ENCODE measurements around the gene ORM1. TPM values are rescaled to one million over a fixed set of nuclear protein-coding genes. Genes with fewer than 3 reads are reported as not detected.

The ORM1 gene
- total RNA-seq, 1 donor from 2014 or later: not detected

DNA sequence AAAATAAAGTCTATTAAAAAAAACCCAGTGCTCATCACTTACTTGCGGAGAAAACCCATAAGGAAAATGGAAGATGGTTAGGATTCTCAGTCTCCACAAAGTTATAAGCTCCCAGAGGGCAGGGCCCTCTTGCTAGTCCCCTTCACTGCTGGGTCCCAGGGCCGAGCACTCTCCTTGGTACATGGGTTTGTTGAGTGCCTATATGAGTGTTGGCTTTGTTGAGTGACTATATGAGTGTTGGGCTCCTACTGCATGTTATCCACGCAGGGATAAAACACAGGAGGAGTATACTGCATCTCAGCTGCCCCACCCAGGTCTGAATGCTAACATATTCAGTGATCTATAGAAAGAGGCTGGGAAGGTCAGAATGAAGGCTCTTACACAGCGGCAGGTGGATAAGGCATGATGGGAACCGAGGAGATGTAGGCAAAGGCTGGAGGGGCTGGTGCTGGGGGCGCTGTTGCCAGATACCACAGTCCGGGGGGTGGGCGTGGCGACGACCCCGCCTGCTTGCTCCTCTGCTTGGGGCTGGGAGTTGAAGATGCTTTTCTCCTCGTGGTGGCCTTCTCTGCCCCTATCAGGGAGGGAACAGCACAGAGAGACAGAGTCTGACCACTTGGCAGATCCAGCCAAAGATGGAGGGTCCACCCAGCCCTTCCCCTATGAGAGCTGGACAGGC, 18.4 kb downstream of the ORM1 start:
- no peak for DNase-seq (ENCODE audit: extremely low read depth, low read depth, low spot score)

DNA sequence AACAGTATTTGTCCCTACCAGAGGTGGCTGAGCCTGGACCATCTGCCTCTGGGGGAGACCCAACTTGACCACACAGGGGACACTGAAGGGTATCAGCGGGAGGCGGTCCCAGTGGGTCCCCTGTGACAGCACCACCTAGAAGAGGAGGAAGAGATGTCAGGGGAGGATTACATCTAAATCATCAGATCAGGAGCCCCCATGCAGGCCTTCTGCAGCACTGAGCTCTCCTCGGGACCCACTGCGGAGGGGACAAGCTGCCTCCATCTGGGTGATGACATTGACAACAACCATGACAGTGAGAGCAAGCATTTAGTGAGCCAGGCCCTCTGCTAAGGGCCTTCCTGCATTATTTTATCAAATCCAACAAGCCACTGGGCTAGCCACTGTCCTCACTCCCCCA, 19.1 kb downstream of the ORM1 start:
- no peak for DNase-seq (ENCODE audit: extremely low read depth, low read depth, low spot score)

GRCh38 chr9:114342755-114343440, 20.0 kb downstream of the ORM1 start:
- no peak for DNase-seq (ENCODE audit: extremely low read depth, low read depth, low spot score)

GRCh38 chr9:114343471-114344187, 20.7 kb downstream of the ORM1 start:
- no peak for DNase-seq (ENCODE audit: extremely low read depth, low read depth, low spot score)

DNA sequence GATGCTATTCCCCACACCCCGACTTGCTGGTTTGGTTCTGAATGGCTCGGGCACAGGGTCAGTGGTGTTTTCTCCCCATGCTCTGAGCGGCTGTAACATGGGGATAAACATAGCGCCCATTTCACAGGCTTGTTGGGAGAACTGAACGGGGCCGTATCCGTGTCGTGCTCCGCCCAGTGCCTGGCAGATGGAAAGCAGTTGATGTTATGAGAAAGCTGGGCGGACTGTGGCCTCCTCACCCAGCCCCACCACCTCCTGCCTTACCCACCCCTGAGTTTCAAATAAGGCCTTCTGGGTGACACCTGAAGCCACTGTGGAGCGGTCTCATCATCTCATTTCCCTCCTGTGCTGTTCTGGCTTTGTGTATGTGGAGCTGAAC, 21.3 kb downstream of the ORM1 start:
- DNase-seq (ENCODE audit: extremely low read depth, low read depth, low spot score): no peak

GRCh38 chr9:114344692-114345091, 21.8 kb downstream of the ORM1 start:
- no peak for DNase-seq (ENCODE audit: extremely low read depth, low read depth, low spot score)

DNA sequence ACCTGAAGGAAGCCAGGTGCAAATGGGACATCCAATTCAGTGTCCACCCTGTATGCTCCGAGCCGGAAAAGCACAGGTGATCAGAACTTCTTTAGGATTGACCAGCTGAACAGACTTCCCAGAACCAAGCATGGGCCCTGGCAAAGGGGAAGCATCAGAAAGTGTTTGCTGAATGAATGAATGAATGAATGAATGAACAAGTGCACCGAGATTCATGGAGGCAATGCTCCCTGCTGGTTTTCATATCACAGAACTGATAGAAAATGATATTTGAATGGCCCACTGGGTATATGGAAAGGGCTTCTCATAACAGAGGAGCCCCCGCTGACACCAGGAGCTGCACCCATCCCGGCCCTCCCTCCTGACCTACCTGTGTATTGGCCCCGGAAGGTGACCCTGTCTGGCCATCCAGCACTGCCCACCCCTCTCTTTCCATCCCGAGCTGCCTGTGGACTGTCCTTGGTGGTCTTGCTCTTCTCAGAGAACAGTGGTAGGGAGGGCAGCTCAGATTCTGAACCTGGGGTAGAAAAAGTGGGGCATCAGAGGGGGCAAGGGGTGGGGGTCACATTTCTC, 22.7 kb downstream of the ORM1 start:
- DNase-seq (ENCODE audit: extremely low read depth, low read depth, low spot score): no peak

DNA sequence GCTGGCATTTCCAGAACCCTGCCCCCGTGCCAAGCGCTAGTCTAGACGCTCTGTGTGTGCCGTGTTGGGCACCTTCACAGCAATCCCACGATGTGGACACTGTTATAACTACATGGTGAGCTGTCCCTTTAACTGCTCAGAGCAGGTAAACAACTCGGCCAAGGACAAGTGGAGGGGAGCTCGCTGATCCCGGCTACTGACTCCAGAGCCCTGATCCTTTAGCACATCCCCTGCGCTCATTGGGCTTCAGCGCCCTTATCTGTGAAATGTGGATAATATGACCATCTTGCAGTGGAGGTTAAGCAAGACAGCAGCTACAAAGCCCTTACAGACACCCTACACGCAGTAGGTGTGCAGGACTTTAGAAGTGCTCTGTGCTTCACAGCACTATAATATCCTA, 23.2 kb downstream of the ORM1 start:
- no peak for DNase-seq (ENCODE audit: extremely low read depth, low read depth, low spot score)

DNA sequence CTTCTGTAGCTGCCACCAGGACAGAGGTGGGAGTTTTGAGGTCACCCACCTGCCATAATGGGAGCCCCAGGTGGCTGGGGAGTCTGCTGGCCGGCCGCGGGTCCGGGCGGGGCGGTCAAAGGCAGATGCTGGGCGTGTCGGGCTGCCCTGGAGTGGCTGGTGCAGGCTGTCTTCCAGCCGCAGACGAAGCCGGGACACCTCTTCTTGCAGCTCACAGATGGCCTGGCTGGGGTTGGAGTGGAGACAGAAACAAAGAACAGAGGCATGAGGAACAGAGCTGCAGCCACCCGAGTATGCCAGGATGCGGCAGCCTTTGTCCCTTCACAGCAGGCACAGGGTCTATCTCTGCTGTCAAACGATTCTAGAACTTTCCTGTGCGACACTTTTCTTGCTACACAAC, 24.8 kb downstream of the ORM1 start:
- DNase-seq (ENCODE audit: extremely low read depth, low read depth, low spot score): no peak

DNA sequence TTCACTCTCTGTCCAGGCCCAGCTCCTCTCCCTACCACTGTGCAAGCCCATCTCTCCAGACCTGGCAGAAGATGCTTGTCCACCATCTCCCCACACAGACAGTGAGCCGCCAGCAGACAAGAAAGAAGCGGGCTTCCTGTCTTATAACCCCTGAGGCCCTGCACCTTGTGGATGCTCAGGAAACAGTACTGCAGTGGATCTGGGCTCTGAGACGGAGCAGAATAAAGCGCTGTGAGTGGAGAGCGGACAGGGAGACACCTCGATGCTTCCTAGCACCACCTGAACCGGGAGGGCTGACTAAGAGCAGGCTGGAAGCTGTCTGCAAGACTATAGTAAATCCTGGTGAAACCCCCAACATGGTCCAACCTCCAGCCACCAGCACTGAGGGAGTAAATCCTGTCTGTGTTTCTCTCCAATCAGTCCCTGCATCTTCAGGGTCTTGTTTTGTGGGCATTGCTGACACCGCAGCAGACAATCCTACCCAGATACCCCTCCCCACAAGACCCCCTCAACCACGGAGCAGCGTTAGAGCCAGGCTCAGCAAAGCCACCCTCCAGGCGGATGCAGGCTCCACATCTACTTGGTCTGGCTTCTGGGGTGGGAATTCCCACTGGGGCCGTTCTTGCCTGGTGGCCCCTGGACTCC, 25.5 kb downstream of the ORM1 start:
- no peak for DNase-seq (ENCODE audit: extremely low read depth, low read depth, low spot score)

- DNase-seq (ENCODE audit: extremely low read depth, low read depth, low spot score): no peak
Measured at GRCh38 chr9:114348906-114349482, 26.1 kb downstream of the ORM1 start.

DNA sequence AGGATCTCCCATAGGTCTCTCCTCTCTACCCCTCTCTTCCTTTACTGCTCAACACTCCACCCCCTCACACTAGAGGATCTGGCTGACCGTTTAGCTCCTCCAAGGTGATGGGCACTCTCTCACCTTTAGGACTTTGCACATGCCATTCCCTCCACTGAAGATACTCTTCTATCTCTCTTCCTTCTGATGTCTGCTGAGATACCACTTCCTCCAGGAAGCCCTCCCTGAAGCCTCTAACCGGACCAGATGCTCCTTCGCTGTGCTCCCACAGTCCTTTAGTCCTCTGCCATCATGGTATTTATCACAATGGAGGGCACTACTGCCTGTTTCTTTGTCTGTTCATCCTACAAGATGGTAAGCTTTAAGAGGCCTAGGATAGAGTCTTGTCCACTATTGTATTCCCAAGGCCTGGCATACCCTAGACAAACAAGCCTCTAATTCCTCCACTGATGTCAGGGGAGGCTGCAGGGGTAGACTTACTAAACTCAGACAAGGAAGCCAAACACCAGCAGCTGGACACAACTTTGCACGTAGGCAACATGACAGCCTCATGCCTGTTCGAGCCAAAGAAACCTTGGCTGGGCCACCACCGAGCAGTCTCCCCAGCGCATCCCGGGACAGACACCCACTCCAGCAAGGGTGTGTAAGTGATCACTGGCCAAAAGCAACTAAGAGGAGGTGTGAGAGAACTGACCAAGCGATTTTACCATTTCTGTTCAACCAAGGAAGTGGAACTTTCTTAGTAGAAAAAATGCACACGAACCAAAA, 27.0 kb downstream of the ORM1 start:
- no peak for DNase-seq (ENCODE audit: extremely low read depth, low read depth, low spot score)

GRCh38 chr9:114350636-114351401, 27.9 kb downstream of the ORM1 start:
- no peak for DNase-seq (ENCODE audit: extremely low read depth, low read depth, low spot score)

GRCh38 chr9:114351932-114352331, 29.0 kb downstream of the ORM1 start:
- no peak for DNase-seq (ENCODE audit: extremely low read depth, low read depth, low spot score)

GRCh38 chr9:114355821-114356220, 32.9 kb downstream of the ORM1 start:
- no peak for DNase-seq (ENCODE audit: extremely low read depth, low read depth, low spot score)

GRCh38 chr9:114356792-114357191, 33.9 kb downstream of the ORM1 start:
- no peak for DNase-seq (ENCODE audit: extremely low read depth, low read depth, low spot score)

DNA sequence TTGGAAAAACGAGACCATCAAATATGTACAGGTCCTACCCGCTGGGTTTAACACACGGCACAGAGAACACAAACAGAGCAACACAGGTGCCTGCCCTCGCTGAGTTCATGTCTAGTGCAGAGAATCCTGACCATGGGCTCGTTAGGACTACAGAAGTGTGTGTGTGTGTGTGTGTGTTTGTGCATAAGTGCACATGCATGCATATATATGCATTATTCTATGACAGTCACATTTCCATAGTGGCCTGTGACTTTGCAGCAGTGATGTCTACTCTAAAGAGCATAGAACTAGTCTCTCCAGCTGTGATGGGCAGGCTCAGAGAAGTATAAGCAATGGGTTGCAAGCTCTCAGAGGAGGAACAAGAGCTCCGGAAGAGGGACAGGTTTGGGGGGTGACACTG, 34.5 kb downstream of the ORM1 start:
- DNase-seq (ENCODE audit: extremely low read depth, low read depth, low spot score): no peak

DNA sequence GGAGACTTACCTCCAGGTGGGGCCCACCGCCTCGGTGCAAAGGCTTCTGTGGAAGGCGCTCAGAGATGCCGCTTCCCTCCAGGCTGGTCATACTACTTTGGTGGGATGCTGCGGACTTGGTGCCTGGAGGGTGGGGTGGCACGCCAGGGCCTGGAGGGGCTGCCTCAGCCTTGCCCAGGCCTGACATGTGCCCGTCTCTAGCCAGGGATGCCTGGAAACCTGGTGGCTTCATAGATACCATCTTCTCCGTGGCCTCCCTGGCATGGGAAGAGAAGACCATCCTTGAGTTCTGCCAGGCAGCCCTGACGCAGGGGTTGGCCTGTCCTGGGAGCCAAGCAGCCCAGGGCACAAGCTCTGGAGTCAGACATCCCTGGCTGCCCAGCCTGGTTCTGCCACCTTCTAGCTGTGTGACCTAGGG, 35.0 kb downstream of the ORM1 start:
- no peak for DNase-seq (ENCODE audit: extremely low read depth, low read depth, low spot score)

DNA sequence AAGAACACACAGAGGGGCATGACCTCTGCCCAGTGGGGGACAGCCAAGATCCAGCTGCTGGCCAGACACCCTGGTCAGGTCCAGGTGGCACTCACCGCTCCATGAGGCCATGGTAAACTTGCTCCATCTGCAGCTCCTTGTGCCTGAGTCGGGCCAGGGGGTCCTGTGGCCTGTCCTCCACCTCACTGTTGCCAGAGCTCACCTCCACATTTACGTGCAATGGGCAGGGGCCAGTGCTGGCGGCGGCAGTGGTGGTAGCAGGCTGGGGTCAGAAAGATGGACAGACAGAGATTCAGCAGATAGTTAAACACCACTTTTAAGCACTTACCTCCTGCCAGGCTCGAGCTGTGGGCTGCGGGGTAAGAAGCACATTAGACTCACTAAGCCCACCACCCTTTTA, 36.9 kb downstream of the ORM1 start:
- DNase-seq (ENCODE audit: extremely low read depth, low read depth, low spot score): no peak
